IPS-11a (cell line): ENCODE measurements around the gene HM13.
"Not testable (repeated sequence)": the region's sequence is repeated elsewhere in the genome, so short reads cannot be mapped to it uniquely, and the experiment has no call there.

ENCODE experiments used
- H3K4me3 ChIP-seq: one replicate; pipeline ENCODE4 v1.5.1; 2013; ENCODE audit warnings: low read depth, low read length, control low read depth

HM13 gene

DNA sequence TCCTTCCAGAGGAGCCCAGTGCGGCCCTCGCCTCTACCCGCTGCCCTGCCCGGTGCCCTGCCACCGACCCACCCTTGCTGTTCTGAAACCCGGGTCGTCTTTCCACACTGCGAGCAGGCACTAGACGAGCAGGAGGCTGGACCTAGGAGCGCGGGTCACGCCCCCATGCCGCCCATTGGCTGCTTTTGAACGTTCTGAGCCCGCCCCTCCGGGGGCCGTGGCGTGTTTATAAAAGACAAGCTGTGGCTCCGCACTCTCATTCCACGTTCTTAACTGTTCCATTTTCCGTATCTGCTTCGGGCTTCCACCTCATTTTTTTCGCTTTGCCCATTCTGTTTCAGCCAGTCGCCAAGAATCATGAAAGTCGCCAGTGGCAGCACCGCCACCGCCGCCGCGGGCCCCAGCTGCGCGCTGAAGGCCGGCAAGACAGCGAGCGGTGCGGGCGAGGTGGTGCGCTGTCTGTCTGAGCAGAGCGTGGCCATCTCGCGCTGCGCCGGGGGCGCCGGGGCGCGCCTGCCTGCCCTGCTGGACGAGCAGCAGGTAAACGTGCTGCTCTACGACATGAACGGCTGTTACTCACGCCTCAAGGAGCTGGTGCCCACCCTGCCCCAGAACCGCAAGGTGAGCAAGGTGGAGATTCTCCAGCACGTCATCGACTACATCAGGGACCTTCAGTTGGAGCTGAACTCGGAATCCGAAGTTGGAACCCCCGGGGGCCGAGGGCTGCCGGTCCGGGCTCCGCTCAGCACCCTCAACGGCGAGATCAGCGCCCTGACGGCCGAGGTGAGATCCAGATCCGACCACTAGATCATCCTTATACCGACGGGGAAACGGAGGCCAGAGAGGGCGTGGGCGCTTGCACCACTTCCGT, 91.0 kb downstream of the HM13 start, which contains the start of gene ID1:
ID1 (plus strand) TSS at position 259 of the 871 bp plus-strand sequence; CDS start at position 358, 99 bp downstream.
- peak within 1 kb of the TSS; percentile 100 for H3K4me3 ChIP-seq

DNA sequence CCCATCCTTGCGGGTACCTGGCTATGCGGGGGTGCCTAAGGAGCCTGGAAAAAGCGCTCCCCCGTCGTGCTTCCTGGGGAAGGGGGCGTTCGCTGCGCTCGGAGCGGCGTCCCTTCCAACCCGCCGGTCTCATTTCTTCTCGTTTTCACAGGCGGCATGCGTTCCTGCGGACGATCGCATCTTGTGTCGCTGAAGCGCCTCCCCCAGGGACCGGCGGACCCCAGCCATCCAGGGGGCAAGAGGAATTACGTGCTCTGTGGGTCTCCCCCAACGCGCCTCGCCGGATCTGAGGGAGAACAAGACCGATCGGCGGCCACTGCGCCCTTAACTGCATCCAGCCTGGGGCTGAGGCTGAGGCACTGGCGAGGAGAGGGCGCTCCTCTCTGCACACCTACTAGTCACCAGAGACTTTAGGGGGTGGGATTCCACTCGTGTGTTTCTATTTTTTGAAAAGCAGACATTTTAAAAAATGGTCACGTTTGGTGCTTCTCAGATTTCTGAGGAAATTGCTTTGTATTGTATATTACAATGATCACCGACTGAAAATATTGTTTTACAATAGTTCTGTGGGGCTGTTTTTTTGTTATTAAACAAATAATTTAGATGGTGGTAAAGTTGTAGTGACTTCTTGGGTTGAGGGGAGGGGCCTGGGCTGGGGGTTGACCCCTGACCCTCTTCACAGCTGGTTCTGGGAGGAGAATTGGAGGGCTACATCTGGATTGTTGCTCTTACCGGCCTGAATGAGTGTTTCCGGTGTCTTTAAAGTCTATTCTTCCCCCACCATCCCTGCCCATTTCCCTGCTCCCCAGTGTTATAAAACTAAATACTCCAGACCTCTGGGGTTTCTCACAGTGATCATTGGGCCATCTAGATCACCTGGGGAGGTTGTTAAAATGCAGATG, 91.9 kb downstream of the HM13 start:
- H3K4me3 ChIP-seq, result peak overlapping the region; percentile 100

DNA sequence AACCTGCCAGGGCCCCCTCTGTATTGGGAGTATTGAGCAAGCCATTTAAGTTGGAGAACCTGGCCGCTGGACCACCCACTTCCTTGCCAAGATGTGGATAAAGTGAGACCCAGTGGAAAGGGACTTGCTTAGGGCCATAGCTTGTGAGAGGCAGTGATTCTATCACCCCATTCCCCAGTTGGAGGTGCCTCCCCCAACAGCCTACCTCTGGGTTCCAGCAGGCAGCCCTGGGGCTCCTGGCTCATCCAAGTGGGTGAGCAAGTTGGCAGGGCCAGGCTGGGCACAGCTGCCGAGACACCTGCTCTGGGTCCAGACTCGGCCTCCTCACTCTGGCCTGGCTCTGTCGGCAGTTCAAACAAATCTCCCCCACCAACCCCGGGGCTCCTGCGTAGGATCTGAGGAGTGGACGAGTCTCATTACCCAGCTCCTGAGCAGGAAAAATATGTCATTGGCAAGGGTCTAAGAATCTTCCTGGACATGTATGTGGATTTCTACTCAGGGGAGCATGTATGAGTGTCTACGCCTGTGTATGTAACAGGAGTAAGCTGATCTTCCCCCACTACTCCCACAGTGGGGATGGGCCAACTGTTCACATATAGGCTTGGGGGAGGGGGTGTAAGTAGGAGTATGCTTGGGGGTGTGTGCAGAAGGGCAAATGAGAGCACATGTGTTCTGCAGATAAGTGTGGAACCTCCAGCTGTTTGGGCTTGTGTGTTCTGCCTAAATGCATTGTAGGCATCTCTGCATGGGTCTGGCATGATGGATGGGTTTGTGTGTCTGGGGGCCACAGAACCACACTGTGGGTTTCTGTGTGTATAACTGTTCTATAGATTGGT, 92.8 kb downstream of the HM13 start:
- H3K4me3 ChIP-seq, result peak overlapping the region; percentile 100

DNA sequence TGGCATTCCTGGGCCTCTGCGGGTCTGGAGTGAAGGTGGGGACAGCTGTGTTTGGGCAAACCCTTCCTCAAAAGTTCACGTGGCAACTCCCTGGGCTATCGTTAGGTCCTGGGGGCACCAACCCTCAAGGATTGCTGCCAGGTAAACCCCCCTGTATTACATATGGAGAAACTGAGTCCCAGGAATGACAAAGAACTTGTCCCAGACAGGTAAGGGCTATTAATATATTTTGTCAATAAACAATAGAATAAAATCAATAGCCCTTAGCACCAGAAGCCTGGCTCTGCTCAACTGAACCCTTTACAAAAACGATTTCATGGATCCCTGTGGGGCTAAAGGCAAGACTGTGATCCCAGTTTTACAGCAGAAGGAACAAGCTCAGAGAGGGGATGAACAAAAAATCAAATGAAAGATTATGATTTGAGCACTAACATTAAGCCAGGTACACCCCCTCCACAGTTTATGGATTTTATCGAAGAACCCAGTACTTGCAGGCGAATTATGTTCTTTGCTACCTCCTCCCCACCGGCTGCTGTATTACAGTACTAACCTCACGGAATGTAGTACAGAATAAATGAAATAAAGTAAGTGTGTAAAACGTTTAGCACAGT, 93.5 kb downstream of the HM13 start:
- H3K4me3 ChIP-seq, result no peak overlapping the region

DNA sequence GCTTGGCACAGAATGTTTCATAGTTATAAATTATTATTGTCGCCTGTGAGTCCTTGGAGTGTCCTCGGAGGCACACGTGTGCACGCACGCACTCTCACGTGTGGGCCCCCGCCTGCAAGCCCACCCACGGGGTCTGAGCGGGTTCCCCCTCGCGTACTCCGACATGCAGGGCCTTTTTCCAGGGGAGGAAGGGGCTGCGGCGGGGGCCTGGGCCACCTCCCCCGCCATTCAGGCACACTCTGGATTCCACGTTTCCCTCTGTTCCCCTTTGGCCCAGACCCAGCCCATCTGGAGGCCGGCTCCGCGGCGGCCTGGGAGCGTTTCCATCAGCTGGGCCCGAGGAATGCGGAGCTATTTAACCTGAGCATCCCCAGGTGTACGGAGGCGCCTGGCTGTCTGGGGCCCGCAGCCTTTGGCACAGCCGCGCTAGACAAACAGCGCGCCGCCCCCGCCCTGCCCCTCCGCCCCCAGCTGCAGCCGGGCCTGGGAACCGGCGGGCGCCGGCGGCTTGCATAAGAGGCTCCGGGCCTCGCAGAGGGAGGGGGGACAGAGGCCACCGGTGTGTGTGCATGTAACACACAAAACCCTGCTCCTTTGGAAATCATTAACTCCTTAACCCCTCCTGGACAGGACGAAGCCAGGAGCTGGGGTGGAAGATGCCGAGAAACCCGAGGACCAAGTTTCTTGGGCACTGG, 94.2 kb downstream of the HM13 start:
- H3K4me3 ChIP-seq, result no peak overlapping the region

DNA sequence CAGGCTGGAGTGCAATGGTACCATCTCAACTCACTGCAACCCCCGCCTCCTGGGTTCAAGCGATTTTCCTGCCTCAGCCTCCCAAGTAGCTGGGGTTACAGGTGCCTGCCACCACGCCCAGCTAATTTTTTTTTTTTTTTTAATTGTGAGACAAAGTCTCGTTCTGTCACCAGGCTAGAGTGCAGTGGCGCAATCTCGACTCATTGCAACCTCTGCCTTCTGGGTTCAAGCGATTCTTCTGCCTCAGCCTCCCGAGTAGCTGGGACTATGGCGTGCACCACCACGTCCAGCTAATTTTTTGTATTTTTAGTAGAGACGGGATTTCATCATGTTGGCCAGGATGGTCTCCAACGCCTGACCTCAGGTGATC, 98.0 kb downstream of the HM13 start:
- not testable (repeated sequence) for H3K4me3 ChIP-seq

DNA sequence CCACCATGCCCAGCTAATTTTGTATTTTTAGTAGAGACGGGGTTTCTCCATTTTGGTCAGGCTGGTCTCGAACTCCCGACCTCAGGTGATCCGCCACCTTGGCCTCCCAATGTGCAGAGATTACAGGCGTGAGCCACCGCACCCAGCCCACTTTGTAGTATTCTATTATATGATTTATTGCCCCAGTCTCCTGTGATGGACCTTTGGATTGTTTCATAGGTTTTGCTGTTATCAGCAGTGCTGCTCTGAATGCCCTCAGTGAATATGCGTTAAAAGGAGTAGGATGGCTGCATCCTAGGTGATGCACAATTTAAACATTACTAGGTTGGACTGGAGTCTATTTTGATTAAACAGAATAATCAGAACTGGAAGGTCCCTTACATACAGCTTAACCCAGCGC, 101.2 kb downstream of the HM13 start:
- H3K4me3 ChIP-seq, result no peak overlapping the region

DNA sequence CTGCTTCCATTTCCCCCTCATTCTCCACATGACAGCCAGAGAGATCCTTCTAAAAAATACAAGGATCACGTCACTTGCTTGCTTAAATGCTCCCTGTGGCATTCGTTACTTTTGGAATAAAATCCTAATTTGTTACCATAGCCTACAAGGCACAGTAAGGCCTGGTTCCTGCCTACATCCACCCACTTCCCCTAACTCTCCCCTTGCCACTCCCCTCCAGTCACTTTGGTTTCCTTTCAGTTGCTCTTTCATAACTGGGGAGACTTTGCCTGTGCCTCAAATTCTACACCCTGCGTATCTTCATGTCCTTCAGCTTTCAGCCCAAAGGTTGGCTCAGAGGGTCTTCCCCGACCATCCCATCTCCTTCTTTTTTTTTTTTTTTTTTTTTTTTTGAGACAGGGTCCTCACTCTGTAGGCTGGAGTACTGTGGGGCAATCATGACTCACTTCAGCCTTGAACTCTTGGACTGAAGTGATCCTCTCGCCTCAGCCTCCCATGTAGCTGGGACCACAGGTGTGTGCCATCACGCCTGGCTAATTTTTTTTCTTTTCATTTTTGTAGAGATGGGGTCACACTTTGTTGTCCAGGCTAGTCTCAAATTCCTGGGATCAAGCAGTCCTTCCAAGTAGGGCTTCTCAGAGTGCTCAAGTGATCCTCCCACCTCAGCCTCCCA, 103.3 kb downstream of the HM13 start:
- no peak overlapping the region for H3K4me3 ChIP-seq
